GM12801 (cell line): ENCODE results near the gene SETBP1.

Source experiments
- CTCF ChIP-seq: IDR thresholded peaks from one replicate; pipeline ENCODE4 v1.5.1; 2011; ENCODE audit warnings: control low read depth; ENCODE audit not compliant: insufficient read length; ENCODE audit errors: extremely low read depth

SETBP1 gene

GRCh38 chr18:44857744-44858491 is 177.2 kb downstream of the SETBP1 start:
- no peak for TF ChIP-seq CTCF

- no peak for TF ChIP-seq CTCF
Observed at GRCh38 chr18:44859263-44859662, 178.6 kb downstream of the SETBP1 start.

GRCh38 chr18:44859751-44860439 is 179.2 kb downstream of the SETBP1 start:
- no peak for TF ChIP-seq CTCF

- TF ChIP-seq CTCF = no peak
Observed at GRCh38 chr18:44862112-44862511, 181.4 kb downstream of the SETBP1 start.

GRCh38 chr18:44866103-44866502 is 185.4 kb downstream of the SETBP1 start:
- TF ChIP-seq CTCF = no peak

GRCh38 chr18:44869533-44869932 is 188.8 kb downstream of the SETBP1 start:
- TF ChIP-seq CTCF = no peak

- TF ChIP-seq CTCF = no peak
Observed at GRCh38 chr18:44870631-44871502, 190.2 kb downstream of the SETBP1 start.
